ENCODE data around the gene ST7L. TPM values are rescaled to one million over a fixed set of nuclear protein-coding genes. Genes with fewer than 3 reads are reported as not detected.

Gene ST7L
- total RNA-seq, 1 experiment from 2014 or later: 13.6 TPM

- ChIA-PET CTCF (no interaction called here), POLR2A (no interaction called here)
- no peak for DNase-seq
- H3K36me3 Mint-ChIP-seq (ENCODE audit: insufficient read depth, unreplicated experiment): no peaks in the 10 kb centered on the region
- BruUV-seq (replicated peaks): no TSS peak
- Histone ChIP-seq H3K9me3 (no peaks in the 10 kb centered on the region), H3K4me1 (no peaks in the 10 kb centered on the region), H3K36me3 (ENCODE audit: control insufficient read depth, insufficient read depth, low read length) (no peaks in the 10 kb centered on the region), H3K4me3 (ENCODE audit: low read depth, low read length) (no peak overlapping the region), H3K27me3 (replicated peaks; ENCODE audit: control insufficient read depth, insufficient read depth, low read length) (no peaks in the 10 kb centered on the region)
- H3K27ac Mint-ChIP-seq (ENCODE audit: unreplicated experiment): no peak overlapping the region
- TF ChIP-seq CTCF (IDR thresholded peaks at IDR 0.05; ENCODE audit: insufficient read depth in 1 of 2, low read depth in 1 of 2, low read length in 1 of 2, severe bottlenecking in 1 of 2, unreplicated experiment in 1 of 2): no peak
- H3K9me3 Mint-ChIP-seq (ENCODE audit: unreplicated experiment): no peaks in the 10 kb centered on the region
- no peaks in the 10 kb centered on the region for H3K4me1 Mint-ChIP-seq (ENCODE audit: low read depth, unreplicated experiment)
- intact Hi-C loops (cut with micrococcal nuclease; ENCODE audit: unreplicated experiment): no loop called here
- no peak overlapping the region for H3K4me3 Mint-ChIP-seq (ENCODE audit: unreplicated experiment)
- H3K27me3 Mint-ChIP-seq (ENCODE audit: insufficient read depth, unreplicated experiment): no peaks in the 10 kb centered on the region
These were observed 96.3 kb downstream of the ST7L start for GRCh38 chr1:112522621-112523020.

- ChIA-PET CTCF (no interaction called here), POLR2A (no interaction called here)
- Histone ChIP-seq H3K9me3 (no peaks in the 10 kb centered on the region), H3K4me1 (no peaks in the 10 kb centered on the region), H3K27me3 (replicated peaks; ENCODE audit: control insufficient read depth, insufficient read depth, low read length) (no peaks in the 10 kb centered on the region), H3K4me3 (ENCODE audit: low read depth, low read length) (no peak overlapping the region), H3K36me3 (ENCODE audit: control insufficient read depth, insufficient read depth, low read length) (no peaks in the 10 kb centered on the region)
- Mint-ChIP-seq H3K4me3 (ENCODE audit: unreplicated experiment) (no peak overlapping the region), H3K4me1 (ENCODE audit: low read depth, unreplicated experiment) (no peaks in the 10 kb centered on the region), H3K36me3 (ENCODE audit: insufficient read depth, unreplicated experiment) (no peaks in the 10 kb centered on the region), H3K27me3 (ENCODE audit: insufficient read depth, unreplicated experiment) (no peaks in the 10 kb centered on the region), H3K27ac (ENCODE audit: unreplicated experiment) (no peak overlapping the region), H3K9me3 (ENCODE audit: unreplicated experiment) (no peaks in the 10 kb centered on the region)
- intact Hi-C loops (cut with micrococcal nuclease; ENCODE audit: unreplicated experiment): no loop called here
- no TSS peak for BruUV-seq (replicated peaks)
- TF ChIP-seq CTCF (IDR thresholded peaks at IDR 0.05; ENCODE audit: insufficient read depth in 1 of 2, low read depth in 1 of 2, low read length in 1 of 2, severe bottlenecking in 1 of 2, unreplicated experiment in 1 of 2): no peak
- no peak for DNase-seq
These were observed 98.8 kb downstream of the ST7L start for GRCh38 chr1:112520166-112520565.

GRCh38 chr1:112518186-112518585 lies 100.8 kb downstream of the ST7L start:
- Histone ChIP-seq H3K4me3 (ENCODE audit: low read depth, low read length) (no peak overlapping the region), H3K36me3 (ENCODE audit: control insufficient read depth, insufficient read depth, low read length) (no peaks in the 10 kb centered on the region), H3K9me3 (no peaks in the 10 kb centered on the region), H3K4me1 (no peaks in the 10 kb centered on the region), H3K27me3 (replicated peaks; ENCODE audit: control insufficient read depth, insufficient read depth, low read length) (no peaks in the 10 kb centered on the region)
- no peak for TF ChIP-seq CTCF (IDR thresholded peaks at IDR 0.05; ENCODE audit: insufficient read depth in 1 of 2, low read depth in 1 of 2, low read length in 1 of 2, severe bottlenecking in 1 of 2, unreplicated experiment in 1 of 2)
- no peak for DNase-seq
- Mint-ChIP-seq H3K27ac (ENCODE audit: unreplicated experiment) (no peak overlapping the region), H3K4me3 (ENCODE audit: unreplicated experiment) (no peak overlapping the region), H3K9me3 (ENCODE audit: unreplicated experiment) (no peaks in the 10 kb centered on the region), H3K27me3 (ENCODE audit: insufficient read depth, unreplicated experiment) (no peaks in the 10 kb centered on the region), H3K4me1 (ENCODE audit: low read depth, unreplicated experiment) (no peaks in the 10 kb centered on the region), H3K36me3 (ENCODE audit: insufficient read depth, unreplicated experiment) (no peaks in the 10 kb centered on the region)
- POLR2A ChIA-PET: no interaction called here
- CTCF ChIA-PET: no interaction called here
- intact Hi-C loops (cut with micrococcal nuclease; ENCODE audit: unreplicated experiment): no loop called here
- no TSS peak for BruUV-seq (replicated peaks)

All from Caco-2 (cell line).